Measurements from ENCODE around the gene PLEKHA5.

PLEKHA5 gene

GRCh38 chr12:19239102-19239501, 109.6 kb downstream of the PLEKHA5 start:
- Histone ChIP-seq H3K36me3 (ENCODE audit: control insufficient read depth, insufficient read depth, low read length) (no peaks in the 10 kb centered on the region), H3K9me3 (ENCODE audit: control insufficient read depth, low read length) (no peaks in the 10 kb centered on the region), H3K4me3 (ENCODE audit: insufficient read depth, low read depth, low read length) (no peak overlapping the region), H3K27me3 (ENCODE audit: control insufficient read depth, insufficient read depth, low read length, poor library complexity, severe bottlenecking) (no peaks in the 10 kb centered on the region), H3K27ac (ENCODE audit: insufficient read depth, low read depth, low read length, poor library complexity, severe bottlenecking) (no peak overlapping the region), H3K4me1 (ENCODE audit: control insufficient read depth, insufficient read depth, low read length) (peaks cover 10% of the 10 kb centered on the region)
- WGBS, 2 experiments: 84 to 87% methylated on average over 5 of the region's 5 CpGs

- no peak overlapping the region for H3K4me3 ChIP-seq (ENCODE audit: insufficient read depth, low read depth, low read length)
- 77 to 79% methylated on average over 5 of the region's 6 CpGs for WGBS, 2 experiments
- H3K4me1 ChIP-seq (ENCODE audit: control insufficient read depth, insufficient read depth, low read length): peaks cover 10% of the 10 kb centered on the region
- no peak overlapping the region for H3K27ac ChIP-seq (ENCODE audit: insufficient read depth, low read depth, low read length, poor library complexity, severe bottlenecking)
- H3K9me3 ChIP-seq (ENCODE audit: control insufficient read depth, low read length): no peaks in the 10 kb centered on the region
- no peaks in the 10 kb centered on the region for H3K36me3 ChIP-seq (ENCODE audit: control insufficient read depth, insufficient read depth, low read length)
- H3K27me3 ChIP-seq (ENCODE audit: control insufficient read depth, insufficient read depth, low read length, poor library complexity, severe bottlenecking): no peaks in the 10 kb centered on the region
These were observed 110.2 kb downstream of the PLEKHA5 start for GRCh38 chr12:19239616-19240234.

GRCh38 chr12:19242581-19242980, 113.0 kb downstream of the PLEKHA5 start:
- H3K9me3 ChIP-seq (ENCODE audit: control insufficient read depth, low read length): no peaks in the 10 kb centered on the region
- H3K27me3 ChIP-seq (ENCODE audit: control insufficient read depth, insufficient read depth, low read length, poor library complexity, severe bottlenecking): no peaks in the 10 kb centered on the region
- no peak overlapping the region for H3K27ac ChIP-seq (ENCODE audit: insufficient read depth, low read depth, low read length, poor library complexity, severe bottlenecking)
- peaks cover 10% of the 10 kb centered on the region for H3K4me1 ChIP-seq (ENCODE audit: control insufficient read depth, insufficient read depth, low read length)
- H3K4me3 ChIP-seq (ENCODE audit: insufficient read depth, low read depth, low read length): no peak overlapping the region
- H3K36me3 ChIP-seq (ENCODE audit: control insufficient read depth, insufficient read depth, low read length): no peaks in the 10 kb centered on the region

DNA sequence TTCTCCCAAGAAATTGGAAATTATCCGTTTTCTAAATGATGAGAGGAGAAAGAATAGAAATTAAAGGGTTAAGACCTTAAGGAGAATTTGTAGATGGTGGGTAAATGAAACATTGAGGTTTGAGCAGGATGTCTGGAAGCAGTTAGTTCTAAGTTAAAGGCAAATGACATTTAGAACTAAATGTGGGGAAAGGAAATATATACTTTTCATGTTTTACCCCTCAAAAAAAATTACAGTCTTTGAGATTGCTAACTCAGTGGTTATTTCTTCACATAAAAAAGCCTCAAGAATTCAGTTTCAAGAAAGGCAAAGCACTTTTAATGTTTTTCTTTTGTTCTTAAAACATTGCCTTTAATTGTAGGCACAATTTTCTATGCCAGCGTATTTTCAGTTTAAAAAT, 114.0 kb downstream of the PLEKHA5 start:
- H3K36me3 ChIP-seq (ENCODE audit: control insufficient read depth, insufficient read depth, low read length): no peaks in the 10 kb centered on the region
- H3K9me3 ChIP-seq (ENCODE audit: control insufficient read depth, low read length): no peaks in the 10 kb centered on the region
- peaks cover 10% of the 10 kb centered on the region for H3K4me1 ChIP-seq (ENCODE audit: control insufficient read depth, insufficient read depth, low read length)
- no peaks in the 10 kb centered on the region for H3K27me3 ChIP-seq (ENCODE audit: control insufficient read depth, insufficient read depth, low read length, poor library complexity, severe bottlenecking)
- H3K27ac ChIP-seq (ENCODE audit: insufficient read depth, low read depth, low read length, poor library complexity, severe bottlenecking): no peak overlapping the region
- 91 to 93% methylated on average over 1 to 2 of the region's 2 CpGs for WGBS, 2 experiments
- no peak overlapping the region for H3K4me3 ChIP-seq (ENCODE audit: insufficient read depth, low read depth, low read length)

GRCh38 chr12:19244312-19244711, 114.8 kb downstream of the PLEKHA5 start:
- H3K27ac ChIP-seq (ENCODE audit: insufficient read depth, low read depth, low read length, poor library complexity, severe bottlenecking): no peak overlapping the region
- H3K27me3 ChIP-seq (ENCODE audit: control insufficient read depth, insufficient read depth, low read length, poor library complexity, severe bottlenecking): no peaks in the 10 kb centered on the region
- no peak overlapping the region for H3K4me3 ChIP-seq (ENCODE audit: insufficient read depth, low read depth, low read length)
- no peaks in the 10 kb centered on the region for H3K36me3 ChIP-seq (ENCODE audit: control insufficient read depth, insufficient read depth, low read length)
- H3K4me1 ChIP-seq (ENCODE audit: control insufficient read depth, insufficient read depth, low read length): peaks cover 10% of the 10 kb centered on the region
- H3K9me3 ChIP-seq (ENCODE audit: control insufficient read depth, low read length): no peaks in the 10 kb centered on the region

- H3K4me1 ChIP-seq (ENCODE audit: control insufficient read depth, insufficient read depth, low read length): peaks cover 10% of the 10 kb centered on the region
- 98 to 100% methylated on average over 4 of the region's 4 CpGs for WGBS, 2 experiments
- H3K27me3 ChIP-seq (ENCODE audit: control insufficient read depth, insufficient read depth, low read length, poor library complexity, severe bottlenecking): no peaks in the 10 kb centered on the region
- H3K36me3 ChIP-seq (ENCODE audit: control insufficient read depth, insufficient read depth, low read length): no peaks in the 10 kb centered on the region
- H3K9me3 ChIP-seq (ENCODE audit: control insufficient read depth, low read length): no peaks in the 10 kb centered on the region
- no peak overlapping the region for H3K27ac ChIP-seq (ENCODE audit: insufficient read depth, low read depth, low read length, poor library complexity, severe bottlenecking)
- H3K4me3 ChIP-seq (ENCODE audit: insufficient read depth, low read depth, low read length): no peak overlapping the region
These were observed 115.6 kb downstream of the PLEKHA5 start for GRCh38 chr12:19245106-19245505.

- Histone ChIP-seq H3K36me3 (ENCODE audit: control insufficient read depth, insufficient read depth, low read length) (no peaks in the 10 kb centered on the region), H3K9me3 (ENCODE audit: control insufficient read depth, low read length) (no peaks in the 10 kb centered on the region), H3K27me3 (ENCODE audit: control insufficient read depth, insufficient read depth, low read length, poor library complexity, severe bottlenecking) (no peaks in the 10 kb centered on the region), H3K4me1 (ENCODE audit: control insufficient read depth, insufficient read depth, low read length) (peaks cover 10% of the 10 kb centered on the region), H3K27ac (ENCODE audit: insufficient read depth, low read depth, low read length, poor library complexity, severe bottlenecking) (no peak overlapping the region), H3K4me3 (ENCODE audit: insufficient read depth, low read depth, low read length) (no peak overlapping the region)
- WGBS, 2 experiments: 91 to 93% methylated on average over 6 to 7 of the region's 7 CpGs
These were observed 116.1 kb downstream of the PLEKHA5 start for GRCh38 chr12:19245666-19246065.

GRCh38 chr12:19246933-19247332, 117.4 kb downstream of the PLEKHA5 start:
- 85 to 89% methylated on average over 3 to 4 of the region's 4 CpGs for WGBS, 2 experiments
- H3K4me1 ChIP-seq (ENCODE audit: control insufficient read depth, insufficient read depth, low read length): peaks cover 10% of the 10 kb centered on the region

GRCh38 chr12:19248929-19249602, 119.5 kb downstream of the PLEKHA5 start:
- no peaks in the 10 kb centered on the region for H3K4me1 ChIP-seq (ENCODE audit: control insufficient read depth, insufficient read depth, low read length)
- H3K36me3 ChIP-seq (ENCODE audit: control insufficient read depth, insufficient read depth, low read length): no peaks in the 10 kb centered on the region
- WGBS, 2 experiments: 94 to 98% methylated on average over 2 to 3 of the region's 3 CpGs
- no peak overlapping the region for H3K27ac ChIP-seq (ENCODE audit: insufficient read depth, low read depth, low read length, poor library complexity, severe bottlenecking)
- H3K9me3 ChIP-seq (ENCODE audit: control insufficient read depth, low read length): no peaks in the 10 kb centered on the region
- no peaks in the 10 kb centered on the region for H3K27me3 ChIP-seq (ENCODE audit: control insufficient read depth, insufficient read depth, low read length, poor library complexity, severe bottlenecking)
- H3K4me3 ChIP-seq (ENCODE audit: insufficient read depth, low read depth, low read length): no peak overlapping the region

More at GRCh38 chr12:19246933-19247332, 117.4 kb downstream of the PLEKHA5 start:
- Histone ChIP-seq H3K27ac (ENCODE audit: insufficient read depth, low read depth, low read length, poor library complexity, severe bottlenecking) (peak overlapping the region; percentile 2), H3K9me3 (ENCODE audit: control insufficient read depth, low read length) (no peaks in the 10 kb centered on the region), H3K27me3 (ENCODE audit: control insufficient read depth, insufficient read depth, low read length, poor library complexity, severe bottlenecking) (no peaks in the 10 kb centered on the region), H3K4me3 (ENCODE audit: insufficient read depth, low read depth, low read length) (no peak overlapping the region), H3K36me3 (ENCODE audit: control insufficient read depth, insufficient read depth, low read length) (no peaks in the 10 kb centered on the region)

DNA sequence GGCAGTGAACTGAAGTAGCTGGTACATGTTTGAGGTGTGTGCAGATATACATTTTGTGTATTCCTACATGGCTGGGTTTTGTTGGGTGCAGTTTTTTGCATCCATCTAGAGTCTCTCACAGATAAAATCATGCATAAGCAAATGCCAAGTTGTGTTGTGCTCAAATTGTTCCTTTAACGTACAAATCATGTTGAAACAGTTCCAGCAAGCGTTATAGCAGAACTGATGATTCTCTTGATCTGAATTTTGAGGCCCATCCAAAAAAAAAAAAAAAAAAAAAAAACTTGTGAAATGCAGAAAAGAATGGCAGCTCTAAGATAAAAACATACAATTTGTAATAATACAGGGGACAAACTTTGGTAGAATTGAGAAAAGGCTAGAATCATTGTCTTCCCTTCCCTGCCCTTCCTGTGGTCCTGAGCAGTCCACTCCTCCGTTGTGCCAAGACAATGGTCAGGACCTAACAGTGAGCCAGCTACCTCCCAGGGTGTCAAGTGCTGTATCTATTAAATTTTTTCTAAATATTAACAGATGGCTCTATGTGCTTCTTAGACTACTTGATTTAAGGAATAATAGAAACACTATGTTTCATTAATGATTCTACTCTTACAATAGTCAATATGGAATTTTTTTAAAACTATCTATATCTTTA, 122.1 kb downstream of the PLEKHA5 start:
- Histone ChIP-seq H3K4me1 (ENCODE audit: control insufficient read depth, insufficient read depth, low read length) (no peaks in the 10 kb centered on the region), H3K9me3 (ENCODE audit: control insufficient read depth, low read length) (no peaks in the 10 kb centered on the region), H3K4me3 (ENCODE audit: insufficient read depth, low read depth, low read length) (no peak overlapping the region), H3K27me3 (ENCODE audit: control insufficient read depth, insufficient read depth, low read length, poor library complexity, severe bottlenecking) (no peaks in the 10 kb centered on the region), H3K36me3 (ENCODE audit: control insufficient read depth, insufficient read depth, low read length) (no peaks in the 10 kb centered on the region), H3K27ac (ENCODE audit: insufficient read depth, low read depth, low read length, poor library complexity, severe bottlenecking) (no peak overlapping the region)
- WGBS, 2 experiments: 92 to 96% methylated on average over 2 to 3 of the region's 3 CpGs

Measured in ectodermal cell (in vitro differentiated cells).